ENCODE measurements around the gene FADS3.

- no peak for TF ChIP-seq CTCF (IDR thresholded peaks at IDR 0.05)
- no peak for TF ChIP-seq EZH2 (IDR thresholded peaks at IDR 0.05; ENCODE audit: borderline replicate concordance, insufficient read depth, low read depth, low read length, poor library complexity, severe bottlenecking)
Observed at GRCh38 chr11:61874377-61874809, 17.0 kb downstream of the FADS3 start.
